NCI-H1417 (cell line): ENCODE results near the gene CDS1.
"Not testable (repeated sequence)": the region's sequence is repeated elsewhere in the genome, so short reads cannot be mapped to it uniquely, and the experiment has no call there.

Experiments used
- DNase-seq, 3 experiments: peaks; one replicate each; lab custom pipeline; 2025; lab: John Stamatoyannopoulos, UW

Gene CDS1

GRCh38 chr4:84673475-84674240 is 90.7 kb downstream of the CDS1 start:
- DNase-seq: no peak

- no peak for DNase-seq
Observed at GRCh38 chr4:84677093-84677492, 94.2 kb downstream of the CDS1 start.

DNA sequence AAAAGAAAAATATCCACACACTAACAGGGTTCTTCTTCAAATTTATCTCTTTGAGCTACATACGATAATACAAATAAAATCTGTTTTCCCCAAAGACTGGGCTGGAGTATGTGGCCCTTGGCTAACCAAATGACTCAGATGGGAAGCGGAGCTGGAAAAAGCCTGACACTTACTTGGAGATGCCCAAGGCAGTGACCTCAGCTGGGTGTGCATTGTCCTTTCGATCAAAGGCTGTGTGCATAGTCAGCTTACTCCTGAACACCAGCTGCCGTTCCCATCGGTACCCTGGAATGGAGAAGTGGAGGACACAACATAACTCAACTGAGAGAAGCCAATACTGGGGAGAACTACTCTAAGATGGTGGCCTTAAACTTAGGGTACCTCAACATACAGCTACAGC is 95.1 kb downstream of the CDS1 start:
- no peak for DNase-seq

DNA sequence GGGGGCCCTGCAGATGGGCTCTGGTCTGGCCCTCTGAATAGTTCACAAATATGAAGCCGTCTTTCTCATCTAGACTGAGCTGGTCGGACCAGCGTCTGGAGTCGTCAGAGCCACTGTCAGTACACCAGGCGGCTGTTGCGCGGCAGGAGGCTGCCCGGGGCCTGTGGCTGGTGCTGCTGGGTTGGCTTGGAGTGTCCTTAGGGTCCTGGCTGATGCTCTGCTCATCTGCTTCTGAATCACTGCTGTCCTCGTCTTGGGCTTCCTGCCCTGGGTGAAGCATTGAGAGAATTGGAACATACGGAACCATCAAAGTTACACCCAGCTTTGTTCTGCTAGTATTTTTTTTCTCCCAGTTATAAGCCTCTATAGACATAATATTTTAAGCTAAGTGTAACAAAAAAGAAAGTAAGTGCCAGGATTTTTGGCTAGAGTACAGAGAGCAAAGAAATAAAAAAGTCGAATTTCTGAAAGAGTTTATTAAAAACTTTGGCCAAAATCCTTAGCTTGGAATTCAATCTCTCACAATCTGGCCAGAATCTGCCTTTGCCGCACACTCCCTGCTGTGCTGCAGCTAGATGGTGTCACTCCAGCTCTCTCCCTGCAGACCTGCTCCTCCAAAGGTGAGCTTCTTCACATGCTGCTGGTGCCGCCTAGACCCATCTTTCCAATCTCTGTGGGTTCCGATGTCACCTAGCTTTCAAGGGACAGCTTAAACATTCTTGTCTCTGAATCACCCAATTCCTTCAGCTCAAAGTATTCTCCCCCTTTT is 96.2 kb downstream of the CDS1 start:
- no peak for DNase-seq

DNA sequence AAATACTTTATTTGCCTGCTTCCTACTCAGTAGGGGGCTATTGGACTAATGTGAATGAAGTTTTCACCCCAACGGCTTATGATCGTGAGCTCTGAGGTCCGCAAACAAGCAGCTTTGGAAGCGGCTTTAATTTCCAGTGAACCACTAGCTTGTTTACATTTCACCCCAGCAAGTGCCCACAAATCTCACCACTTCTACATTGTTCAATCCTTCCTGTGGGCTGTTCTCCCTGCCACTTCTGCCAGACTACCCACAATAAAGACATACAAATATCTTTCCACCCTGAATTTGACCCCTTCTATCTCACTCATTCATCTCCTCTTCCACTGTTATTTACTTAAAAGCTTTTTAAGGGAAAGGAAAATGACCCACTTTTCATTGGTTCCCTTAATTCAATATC is 98.0 kb downstream of the CDS1 start:
- no peak for DNase-seq

DNA sequence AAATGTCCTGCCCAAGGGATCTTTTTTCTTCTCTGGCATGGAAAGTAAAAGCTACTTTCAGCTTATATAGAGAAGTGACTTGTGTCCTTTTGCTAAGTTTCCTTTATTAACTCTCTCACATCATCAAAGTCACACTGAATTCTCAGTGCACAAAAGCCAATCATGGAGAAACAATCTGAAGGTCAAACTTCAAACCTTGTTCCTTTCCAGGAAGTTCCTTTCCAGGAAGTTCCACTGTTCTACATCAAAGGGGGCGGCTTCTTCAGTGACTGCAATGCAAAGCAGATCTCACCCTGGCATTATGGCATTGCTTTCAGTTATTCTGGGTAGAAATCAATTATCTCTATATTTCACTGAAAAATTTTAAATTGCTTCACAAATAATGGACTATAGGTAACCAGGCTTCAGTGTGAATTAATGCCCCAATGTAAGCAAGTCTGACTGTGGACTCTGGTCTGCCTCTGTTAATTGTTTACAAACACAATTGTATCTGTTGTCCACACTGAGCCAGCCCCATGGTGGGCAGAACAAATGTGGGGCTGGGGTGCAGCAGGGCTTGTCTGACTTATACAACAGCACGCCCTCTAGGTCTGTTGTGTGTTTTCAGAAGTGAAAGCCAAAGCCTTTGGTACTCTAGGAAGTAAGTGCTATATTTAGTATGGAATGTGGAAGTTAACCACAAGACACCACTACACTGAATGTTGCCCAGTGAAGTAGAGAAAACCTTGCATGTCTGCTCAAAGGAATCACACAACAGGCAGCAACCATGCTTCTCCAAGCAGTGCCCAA is 98.8 kb downstream of the CDS1 start:
- peak in 1 of 3 experiments; percentile 53 for DNase-seq

DNA sequence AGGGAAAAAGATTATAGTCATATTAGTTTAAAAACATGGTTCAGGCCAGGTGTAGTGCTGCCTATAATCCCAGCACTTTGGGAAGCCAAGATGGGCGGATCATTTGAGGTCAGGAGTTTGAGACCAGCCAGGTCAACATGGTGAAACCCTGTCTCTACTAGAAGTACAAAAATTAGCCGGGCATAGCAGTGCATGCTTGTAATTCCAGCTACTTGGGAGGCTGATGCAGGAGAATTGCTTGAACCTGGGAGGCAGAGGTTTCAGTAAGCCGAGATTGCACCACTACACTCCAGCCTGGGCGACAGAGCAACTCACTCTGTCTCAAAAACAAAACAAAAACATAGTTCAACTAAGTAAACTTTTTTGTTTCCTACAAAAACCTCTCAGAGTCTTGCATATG is 99.7 kb downstream of the CDS1 start:
- not testable (repeated sequence) for DNase-seq

DNA sequence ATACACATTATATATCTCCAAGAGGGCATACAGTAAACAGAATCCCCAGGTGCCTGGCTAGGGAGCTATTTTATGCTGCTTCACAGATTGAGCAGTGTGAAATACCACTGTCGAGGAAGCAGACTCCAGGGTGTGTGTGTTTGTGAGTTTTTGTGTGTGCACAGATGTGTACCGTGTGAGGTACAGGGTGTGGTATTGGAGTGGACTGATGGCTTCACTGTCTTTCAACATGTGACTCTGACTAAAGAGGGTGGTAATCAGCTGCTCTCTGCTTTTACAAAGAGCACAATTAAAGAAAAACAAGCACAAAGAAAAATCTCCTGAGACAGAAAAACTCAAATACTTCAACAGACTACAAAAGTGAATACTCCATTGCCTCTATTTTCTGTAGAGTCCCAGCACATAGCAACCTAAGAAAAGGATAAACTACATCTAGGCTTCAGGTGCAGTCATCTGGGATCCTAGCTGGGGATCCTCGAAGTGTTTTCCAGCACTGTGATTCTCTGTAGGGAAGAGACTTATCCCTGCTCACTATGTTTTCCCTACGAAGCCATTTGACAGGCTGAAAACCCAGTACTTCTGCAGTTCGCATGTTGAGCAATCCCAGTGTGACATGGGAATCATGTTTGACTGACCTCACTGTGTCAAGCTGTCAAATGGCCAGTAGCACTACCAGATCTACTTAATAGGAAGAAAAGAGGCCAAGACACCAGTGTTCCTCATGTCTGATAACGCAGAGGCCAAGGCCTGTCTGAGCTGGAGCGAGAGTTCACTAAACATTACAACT is 100.3 kb downstream of the CDS1 start:
- no peak for DNase-seq

- DNase-seq: no peak
Observed at GRCh38 chr4:84684361-84684760, 101.4 kb downstream of the CDS1 start.

DNA sequence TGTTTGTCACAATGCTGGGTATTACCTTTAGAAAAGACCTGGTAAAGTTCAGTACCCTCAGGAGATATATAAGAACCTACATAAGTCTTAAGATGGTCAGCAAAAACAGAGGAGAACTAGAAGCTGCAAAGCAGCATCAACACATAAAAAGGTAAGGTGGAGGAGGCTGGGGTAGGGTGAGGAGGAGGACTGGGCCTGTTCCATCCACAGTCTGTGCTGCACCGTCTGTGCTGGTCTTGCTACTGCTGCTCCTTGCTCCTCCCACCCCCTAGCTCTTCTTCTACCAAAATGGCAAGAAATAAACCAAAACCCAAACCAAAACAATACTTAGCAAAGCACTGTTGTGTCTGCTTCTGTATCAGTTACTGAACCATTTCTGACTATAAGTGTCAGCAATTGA is 102.2 kb downstream of the CDS1 start:
- no peak for DNase-seq

GRCh38 chr4:84688605-84689004 is 105.7 kb downstream of the CDS1 start:
- no peak for DNase-seq

DNA sequence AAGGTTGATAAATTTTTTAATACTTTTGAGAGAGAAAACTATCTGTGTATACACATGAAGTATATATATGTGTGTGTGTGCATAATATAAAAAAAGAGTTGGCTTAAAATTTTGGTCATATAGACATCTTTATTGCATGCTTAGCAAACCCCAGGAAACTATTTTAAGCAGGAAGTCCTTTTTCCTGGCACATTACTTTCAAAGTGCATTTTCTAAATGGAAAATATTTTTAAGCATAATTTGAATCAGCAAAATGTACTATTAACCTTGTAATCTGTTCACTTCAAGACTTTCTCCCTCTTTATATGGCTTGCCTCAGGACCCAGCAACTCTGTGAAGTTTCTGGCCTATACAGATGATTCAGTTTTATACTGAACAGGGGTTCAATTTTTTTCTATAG is 106.3 kb downstream of the CDS1 start:
- DNase-seq: no peak

GRCh38 chr4:84690481-84690880 is 107.6 kb downstream of the CDS1 start:
- no peak for DNase-seq

DNA sequence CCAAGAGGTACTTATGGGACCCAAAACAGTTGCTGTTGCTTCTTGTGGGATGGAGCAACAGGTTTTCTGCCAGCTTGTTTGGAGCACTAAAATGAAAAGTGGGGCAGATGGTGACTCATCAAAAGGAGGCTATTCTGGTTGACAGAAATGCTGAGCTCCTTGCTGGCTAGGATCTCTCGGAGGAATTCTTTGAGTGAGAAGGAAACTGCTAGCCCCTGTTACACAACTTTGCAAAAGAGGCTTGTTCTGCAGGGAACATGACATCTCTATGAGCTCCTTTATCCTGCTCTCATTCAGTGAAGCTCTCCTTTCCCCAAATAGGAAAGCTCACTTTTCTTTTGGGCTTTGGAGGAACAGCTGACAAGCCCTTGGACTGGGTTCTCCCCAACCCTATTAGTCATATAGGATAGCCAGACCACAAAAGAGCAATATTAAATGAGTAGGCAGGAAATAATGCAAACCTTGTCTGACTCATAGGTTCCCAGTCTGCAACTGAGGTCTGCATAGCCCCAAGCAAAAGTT is 108.3 kb downstream of the CDS1 start:
- no peak for DNase-seq

- DNase-seq: no peak
Observed at GRCh38 chr4:84691800-84692199, 108.9 kb downstream of the CDS1 start.

DNA sequence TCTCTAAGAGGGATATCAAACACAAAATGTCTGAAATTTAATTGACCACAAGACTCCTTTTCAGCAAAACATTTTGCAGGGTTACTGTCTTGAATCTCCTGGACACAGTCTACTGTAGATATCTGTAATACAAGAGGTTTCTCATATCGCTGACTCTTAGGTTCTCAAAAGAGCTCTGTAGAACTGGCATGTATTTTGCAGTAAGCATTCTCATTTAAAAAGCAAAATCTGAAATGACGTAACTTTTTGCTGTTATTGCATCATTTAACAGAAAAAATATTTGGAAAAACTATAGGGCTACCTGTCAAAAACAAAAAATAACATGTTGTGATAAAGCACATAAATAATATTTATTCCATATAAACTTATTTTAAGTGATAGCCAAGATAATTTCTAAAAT is 114.2 kb downstream of the CDS1 start:
- DNase-seq: no peak

DNA sequence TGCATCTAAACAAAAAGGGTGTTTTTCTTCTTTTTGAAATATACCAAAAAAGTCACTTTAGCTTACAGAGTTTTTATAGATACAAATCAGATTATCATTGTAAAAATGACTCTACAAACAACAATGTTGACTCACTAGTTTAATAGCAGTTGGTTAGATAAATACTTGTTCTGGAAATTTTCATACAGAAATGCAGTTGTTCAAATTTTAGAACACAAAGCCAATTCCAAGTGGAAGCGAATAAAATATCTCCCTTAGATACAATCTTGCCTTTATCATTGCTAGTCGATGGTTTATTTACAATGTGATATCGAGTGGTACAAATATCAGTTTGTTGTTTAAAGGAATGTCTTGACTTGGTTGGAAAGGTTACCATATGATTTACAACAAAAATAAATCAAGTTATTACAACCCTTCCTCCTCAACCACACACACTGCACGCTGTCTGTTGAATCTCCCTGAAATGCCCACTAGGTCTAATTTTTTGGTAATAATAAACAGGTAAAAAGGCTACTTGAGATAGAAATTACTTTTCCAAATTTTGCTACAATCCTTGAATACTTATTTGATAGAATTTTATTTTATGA is 114.8 kb downstream of the CDS1 start:
- DNase-seq: no peak

- no peak for DNase-seq
Observed at GRCh38 chr4:84699001-84699671, 116.2 kb downstream of the CDS1 start.
